ENCODE data around the gene RAB3GAP2.
A peak's percentile ranks its signal among the peaks of the same experiment; 100 is the strongest.
"Not testable (repeated sequence)": the region's sequence is repeated elsewhere in the genome, so short reads cannot be mapped to it uniquely, and the experiment has no call there.

RAB3GAP2 gene, protein sequence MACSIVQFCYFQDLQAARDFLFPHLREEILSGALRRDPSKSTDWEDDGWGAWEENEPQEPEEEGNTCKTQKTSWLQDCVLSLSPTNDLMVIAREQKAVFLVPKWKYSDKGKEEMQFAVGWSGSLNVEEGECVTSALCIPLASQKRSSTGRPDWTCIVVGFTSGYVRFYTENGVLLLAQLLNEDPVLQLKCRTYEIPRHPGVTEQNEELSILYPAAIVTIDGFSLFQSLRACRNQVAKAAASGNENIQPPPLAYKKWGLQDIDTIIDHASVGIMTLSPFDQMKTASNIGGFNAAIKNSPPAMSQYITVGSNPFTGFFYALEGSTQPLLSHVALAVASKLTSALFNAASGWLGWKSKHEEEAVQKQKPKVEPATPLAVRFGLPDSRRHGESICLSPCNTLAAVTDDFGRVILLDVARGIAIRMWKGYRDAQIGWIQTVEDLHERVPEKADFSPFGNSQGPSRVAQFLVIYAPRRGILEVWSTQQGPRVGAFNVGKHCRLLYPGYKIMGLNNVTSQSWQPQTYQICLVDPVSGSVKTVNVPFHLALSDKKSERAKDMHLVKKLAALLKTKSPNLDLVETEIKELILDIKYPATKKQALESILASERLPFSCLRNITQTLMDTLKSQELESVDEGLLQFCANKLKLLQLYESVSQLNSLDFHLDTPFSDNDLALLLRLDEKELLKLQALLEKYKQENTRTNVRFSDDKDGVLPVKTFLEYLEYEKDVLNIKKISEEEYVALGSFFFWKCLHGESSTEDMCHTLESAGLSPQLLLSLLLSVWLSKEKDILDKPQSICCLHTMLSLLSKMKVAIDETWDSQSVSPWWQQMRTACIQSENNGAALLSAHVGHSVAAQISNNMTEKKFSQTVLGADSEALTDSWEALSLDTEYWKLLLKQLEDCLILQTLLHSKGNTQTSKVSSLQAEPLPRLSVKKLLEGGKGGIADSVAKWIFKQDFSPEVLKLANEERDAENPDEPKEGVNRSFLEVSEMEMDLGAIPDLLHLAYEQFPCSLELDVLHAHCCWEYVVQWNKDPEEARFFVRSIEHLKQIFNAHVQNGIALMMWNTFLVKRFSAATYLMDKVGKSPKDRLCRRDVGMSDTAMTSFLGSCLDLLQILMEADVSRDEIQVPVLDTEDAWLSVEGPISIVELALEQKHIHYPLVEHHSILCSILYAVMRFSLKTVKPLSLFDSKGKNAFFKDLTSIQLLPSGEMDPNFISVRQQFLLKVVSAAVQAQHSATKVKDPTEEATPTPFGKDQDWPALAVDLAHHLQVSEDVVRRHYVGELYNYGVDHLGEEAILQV (N-terminal part only)

DNA sequence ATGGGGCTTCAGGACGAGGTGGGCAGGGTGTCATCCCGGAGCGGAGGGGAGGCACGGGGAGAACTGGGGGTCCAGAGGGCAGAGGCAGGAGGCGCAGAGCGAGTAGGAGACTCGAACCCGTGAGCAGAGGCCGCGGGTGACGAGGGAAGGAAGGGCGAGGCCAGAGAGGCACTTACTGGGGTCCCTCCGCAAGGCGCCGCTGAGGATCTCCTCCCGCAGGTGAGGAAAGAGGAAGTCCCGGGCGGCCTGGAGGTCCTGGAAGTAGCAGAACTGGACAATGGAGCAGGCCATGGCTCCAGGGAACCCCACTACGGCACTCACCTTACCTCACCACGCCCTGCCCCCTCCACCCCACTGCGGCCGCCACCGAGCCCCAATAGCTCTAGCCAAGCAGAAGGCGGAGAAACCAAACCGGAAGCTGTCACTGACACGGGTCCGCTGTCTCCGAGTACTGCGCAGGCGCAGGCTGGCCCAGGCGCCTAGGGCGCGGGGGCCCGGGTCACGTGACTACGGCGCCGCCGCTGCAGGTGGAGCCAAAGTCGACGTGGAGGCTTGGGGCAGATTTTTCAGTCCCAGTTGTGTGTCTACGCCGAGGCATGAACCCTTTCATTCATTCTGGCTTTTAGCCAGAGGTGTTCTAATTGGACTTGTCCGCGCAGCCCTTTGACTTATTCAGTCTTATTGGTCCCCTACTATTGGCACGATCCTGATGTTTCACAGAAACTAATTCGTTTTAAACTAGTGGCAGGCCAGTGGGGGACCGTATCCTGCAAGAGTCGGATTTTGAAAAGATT lies at the start of gene RAB3GAP2:
Gene RAB3GAP2 (minus strand): TSS at position 407 of the 794 bp plus-strand sequence. CDS start 116 bp downstream, at position 291.
- DNase-seq (ENCODE audit: low read depth in 2 of 2): peak; percentile 88 to 94

DNA sequence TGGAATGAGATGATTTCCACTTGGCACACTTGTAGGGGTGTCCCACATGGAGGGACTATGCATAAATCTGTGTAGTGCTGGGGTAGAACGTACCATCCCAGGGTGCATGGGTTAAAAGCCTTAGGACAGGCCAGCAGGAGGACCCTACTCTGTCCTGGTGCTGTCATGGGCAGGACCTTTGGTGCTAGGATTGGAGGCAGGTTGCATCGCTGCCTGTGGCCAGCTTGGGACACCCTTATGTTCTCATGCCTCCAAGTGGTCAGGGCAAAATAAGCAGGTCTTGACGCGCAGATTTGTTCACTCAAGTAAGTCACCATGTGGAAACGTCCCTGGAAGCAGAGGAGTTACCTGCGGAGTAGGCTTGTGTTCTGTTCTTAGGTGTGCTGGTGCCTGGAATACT lies 49.5 kb upstream of the RAB3GAP2 start:
- DNase-seq (ENCODE audit: low read depth in 2 of 2): no peak

DNA sequence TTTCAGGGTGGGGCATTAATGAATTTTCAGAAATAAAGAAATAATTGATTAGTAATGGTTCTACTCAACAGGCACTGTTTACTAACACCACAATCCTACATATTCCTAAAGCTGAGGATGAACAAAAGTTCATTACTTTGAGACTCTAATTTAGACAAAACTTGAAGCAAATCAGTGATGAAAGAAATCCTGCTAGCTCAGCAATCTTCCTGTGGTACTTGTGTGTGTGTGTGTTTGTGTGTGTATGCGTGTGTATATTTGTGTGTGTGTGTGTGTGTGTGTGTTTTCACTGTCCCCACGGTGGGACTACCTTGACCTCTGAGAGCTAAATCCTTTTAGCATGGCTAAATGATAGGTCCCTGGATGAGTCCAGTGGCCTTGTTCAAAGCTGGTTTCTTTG lies 48.5 kb upstream of the RAB3GAP2 start:
- DNase-seq (ENCODE audit: low read depth in 2 of 2): no peak

DNA sequence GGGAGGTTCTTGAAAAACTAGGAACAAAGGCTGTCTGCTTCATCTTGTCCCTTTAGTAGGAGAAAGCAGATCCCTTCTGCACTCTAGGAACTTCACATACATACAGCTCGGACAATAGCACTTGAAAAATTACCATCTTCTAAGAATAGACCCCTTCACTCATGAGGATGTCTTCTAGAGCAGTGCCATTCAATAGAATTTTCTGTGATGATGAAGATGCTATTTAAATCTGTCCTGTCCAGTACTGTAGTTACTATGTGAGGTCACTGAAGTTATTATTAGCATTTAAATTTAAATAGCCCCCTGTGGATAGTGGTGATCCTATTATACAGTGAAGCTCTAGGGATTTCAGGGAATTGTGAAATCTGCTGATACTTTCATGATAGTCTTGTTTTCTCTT lies 46.4 kb upstream of the RAB3GAP2 start:
- DNase-seq (ENCODE audit: low read depth in 2 of 2): no peak

DNA sequence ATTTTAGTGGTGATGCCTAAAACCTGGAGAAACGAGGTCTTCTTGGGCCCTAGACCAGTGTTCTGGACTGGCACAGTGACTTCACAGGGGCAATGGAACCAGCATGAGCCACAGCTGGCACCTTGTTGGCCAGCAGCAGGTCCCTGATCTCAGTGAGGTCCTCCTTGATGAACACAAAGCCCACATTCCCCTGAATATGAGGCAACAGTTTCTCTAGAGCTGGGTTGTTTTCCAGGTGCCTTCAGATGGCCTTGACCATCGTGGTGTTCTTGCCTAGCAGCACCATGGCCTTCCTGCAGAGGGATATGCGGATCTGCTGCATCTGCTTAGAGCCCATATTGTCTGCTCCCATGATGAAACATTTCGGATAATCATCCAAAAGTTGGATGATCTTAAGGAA lies 44.9 kb upstream of the RAB3GAP2 start:
- no peak for DNase-seq (ENCODE audit: low read depth in 2 of 2)

DNA sequence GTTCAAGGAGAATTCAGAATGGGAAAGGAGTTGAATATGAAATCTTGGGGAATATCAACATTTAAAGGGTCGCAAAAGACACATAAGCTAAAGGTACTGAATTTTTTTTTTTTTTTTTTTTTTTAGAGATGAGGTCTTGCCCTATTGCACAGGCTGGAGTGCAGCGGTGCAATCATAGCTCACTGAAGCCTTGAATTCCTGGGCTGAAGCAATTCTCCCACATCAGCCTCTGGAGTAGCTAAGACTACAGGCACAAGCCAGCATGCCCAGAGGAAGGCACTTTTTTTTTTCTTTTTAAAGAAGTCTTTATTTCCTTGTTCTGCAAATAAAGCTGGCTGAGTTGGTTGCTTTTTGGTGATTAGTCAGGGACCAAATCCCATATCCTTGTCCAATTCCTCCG lies 44.1 kb upstream of the RAB3GAP2 start:
- DNase-seq (ENCODE audit: low read depth in 2 of 2): no peak

DNA sequence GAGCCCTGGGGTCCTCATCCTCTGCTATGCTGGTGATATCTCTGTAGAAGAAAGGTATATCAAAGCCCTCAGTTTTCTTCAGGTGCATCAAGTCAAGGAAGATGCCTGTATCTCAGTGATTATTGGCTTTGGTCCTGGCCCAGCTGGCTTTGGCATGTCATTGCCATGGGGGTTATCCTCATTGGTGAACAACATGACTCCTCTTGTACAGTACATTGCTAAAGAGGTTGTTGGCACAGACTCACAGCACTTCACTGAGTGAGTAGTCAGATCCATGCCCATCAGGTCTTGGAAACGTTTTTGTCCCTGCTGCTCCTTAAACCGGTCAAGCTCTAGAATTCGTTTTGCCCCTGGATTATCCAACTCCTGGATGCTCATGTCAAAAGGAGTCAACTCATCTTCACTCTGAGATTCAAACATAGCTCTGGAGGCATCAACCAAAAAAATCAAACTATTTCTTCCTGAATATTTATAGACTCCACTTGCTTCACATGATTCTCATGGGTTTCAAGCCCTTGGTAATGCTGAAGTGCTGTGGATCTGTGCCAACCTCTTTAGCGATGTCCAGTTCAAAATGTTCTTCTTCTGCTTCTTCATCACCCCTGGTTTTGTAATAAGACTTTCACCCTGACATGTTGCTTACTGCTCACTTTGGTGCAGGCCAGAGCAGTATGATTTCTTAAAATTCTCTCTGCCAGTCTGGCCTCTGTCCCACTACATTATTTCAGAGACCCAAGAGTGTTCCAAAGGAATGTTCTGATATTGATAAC lies 43.0 kb upstream of the RAB3GAP2 start:
- no peak for DNase-seq (ENCODE audit: low read depth in 2 of 2)

DNA sequence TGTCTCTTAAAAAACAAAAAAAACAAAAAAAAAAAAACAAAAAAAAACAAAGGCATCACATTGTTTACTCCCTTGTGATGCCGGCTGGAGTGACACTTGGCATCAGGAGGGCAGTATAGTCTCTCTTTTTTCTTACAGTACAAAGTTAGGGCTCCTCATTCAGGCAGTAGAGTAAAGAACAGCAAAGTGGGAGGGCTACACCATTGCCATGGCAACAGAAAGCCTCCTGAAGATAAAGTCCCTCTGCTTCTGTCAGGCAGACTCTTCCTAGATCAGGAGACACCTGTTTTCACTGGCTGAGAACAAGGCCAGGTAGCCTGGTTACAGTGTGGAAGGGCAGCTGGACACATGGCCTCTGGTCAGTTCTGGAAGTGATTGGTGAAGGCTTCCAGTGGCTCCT lies 41.3 kb upstream of the RAB3GAP2 start:
- DNase-seq (ENCODE audit: low read depth in 2 of 2): no peak

DNA sequence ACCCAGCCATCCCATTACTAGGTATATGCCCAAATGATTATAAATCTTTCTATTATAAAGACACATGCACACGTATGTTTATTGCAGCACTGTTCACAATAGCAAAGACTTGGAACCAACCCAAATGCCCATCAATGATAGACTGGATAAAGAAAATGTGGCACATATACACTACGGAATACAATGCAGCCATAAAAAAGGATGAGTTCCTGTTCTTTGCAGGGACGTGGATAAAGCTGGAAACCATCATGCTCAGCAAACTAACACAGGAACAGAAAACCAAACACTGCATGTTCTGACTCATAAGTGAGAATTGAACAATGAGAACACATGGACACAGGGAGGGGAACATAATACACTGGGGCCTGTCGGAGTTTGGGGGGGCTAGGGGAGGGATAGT lies 37.9 kb upstream of the RAB3GAP2 start:
- DNase-seq (ENCODE audit: low read depth in 2 of 2): not testable (repeated sequence)

DNA sequence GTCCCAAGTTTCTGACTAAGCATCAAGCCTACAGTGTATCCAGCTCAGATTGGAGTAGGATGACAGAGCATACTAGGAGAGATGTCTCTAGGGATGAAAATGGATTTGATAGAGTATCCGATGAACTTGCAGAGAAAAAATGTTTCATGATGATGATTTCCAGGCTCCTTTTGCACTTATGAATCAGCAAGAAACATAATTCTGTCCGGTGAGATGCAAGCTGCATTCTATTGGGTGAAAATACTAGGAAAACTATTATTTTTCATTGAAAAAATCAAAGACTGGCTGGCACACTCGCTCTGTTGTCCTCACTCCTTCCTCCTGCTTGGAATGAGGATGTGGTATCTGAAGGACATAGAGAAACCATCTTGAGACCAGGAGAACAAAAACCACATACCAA lies 35.4 kb upstream of the RAB3GAP2 start:
- DNase-seq (ENCODE audit: low read depth in 2 of 2): no peak

DNA sequence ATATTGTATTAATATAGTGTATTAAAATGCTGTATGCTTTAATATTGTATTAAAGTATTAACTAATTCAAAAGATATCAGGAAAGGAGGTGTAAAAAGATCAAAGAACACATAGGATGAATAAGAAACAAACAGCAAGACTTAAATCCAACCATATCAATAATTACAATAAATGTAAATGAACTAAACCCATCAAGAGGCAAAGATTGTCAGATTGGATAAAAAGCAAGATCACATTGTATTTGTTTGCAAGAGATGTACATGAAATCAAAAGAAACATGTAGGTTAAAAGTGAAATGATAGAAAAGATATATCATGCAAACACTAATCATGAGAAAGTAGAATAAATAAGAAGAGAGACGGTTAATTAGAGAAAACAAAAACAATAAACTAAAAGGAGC lies 34.1 kb upstream of the RAB3GAP2 start:
- DNase-seq (ENCODE audit: low read depth in 2 of 2): no peak

DNA sequence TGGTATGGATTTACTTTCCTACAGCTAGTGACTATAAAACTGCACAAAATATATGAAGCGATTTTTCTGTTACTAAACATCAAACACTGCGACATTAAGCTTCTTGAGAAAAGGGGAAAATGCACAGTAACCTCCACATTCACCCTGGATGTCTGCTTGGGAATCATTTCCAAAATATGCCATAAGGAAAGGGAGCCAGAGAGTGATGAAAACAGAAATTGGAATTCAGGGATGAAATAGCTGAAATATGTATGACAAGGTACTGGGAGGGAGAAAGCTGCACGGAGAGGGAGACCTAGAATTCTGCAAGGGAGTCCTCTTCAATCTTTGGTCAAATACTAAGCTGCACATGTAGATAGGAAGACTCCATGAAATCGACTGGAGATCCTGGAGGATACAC lies 31.6 kb upstream of the RAB3GAP2 start:
- DNase-seq (ENCODE audit: low read depth in 2 of 2): no peak

DNA sequence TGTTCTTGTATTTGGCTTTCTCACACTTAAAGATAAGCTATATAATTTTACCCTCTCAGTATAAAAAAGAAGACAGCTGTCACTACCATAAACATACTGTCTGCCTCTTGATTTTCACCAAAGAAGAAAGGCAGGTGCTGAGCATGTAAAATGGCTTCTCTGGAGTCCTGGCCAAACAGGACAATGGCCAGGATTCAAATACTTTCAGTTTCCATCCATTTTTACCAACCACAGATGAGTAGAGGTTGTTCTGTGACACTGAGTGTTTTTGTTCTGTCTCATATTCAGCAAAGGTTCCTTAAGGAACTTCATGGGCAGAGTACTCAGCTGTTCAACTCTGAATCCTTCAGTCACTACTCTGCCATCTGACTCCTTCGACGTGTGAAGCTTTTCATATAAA lies 29.4 kb upstream of the RAB3GAP2 start:
- no peak for DNase-seq (ENCODE audit: low read depth in 2 of 2)

DNA sequence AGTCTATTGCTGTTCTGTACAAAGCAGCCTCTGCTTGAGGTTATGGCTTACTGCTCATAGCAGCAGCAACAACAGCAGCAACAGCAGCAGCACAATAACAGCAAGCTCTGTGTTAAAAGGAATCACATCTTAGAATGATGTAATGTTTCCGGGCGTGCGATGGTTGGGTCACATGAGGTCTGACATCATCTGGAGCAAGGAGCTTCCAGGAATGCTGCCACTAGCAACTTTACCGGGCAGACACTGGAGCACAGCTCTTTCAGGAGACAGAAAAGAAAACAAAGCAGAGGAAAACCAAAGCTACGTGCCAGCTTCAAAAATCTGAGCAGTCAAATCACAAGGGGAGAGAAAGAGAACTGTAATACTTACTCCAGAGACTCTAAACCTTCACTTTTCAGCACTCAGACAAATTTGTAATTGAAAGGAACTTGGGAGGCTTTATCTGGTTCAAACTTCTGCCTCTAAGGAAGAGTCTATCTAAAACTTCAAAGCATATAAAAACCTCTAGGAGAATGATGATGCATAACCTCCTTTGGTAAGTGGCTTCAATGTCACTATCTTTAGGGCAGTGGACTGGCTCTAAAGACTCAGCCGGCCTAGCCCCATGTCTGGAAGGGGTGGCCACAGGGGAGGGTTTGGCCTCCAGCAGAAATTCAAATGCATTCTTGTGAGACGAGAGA lies 28.3 kb upstream of the RAB3GAP2 start:
- DNase-seq (ENCODE audit: low read depth in 2 of 2): no peak

DNA sequence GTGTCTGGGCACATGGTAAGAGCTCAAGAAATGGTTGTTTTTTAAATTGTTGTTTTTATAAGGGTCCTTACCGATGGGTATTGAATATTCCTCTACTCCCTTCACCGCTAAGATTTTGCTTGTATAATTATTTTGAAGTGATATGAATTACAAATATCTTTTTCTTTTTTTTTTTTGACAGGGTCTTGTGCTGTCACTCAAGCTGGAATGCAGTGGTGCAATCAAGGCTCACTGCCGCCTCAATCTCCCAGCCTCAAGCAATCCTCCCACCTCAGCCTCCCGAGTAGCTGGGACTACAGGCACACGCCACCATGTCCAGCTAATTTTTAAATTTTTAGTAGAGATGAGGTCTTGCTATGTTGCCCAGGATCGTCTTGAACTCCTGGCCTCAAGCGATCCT lies 27.1 kb upstream of the RAB3GAP2 start:
- no peak for DNase-seq (ENCODE audit: low read depth in 2 of 2)

DNA sequence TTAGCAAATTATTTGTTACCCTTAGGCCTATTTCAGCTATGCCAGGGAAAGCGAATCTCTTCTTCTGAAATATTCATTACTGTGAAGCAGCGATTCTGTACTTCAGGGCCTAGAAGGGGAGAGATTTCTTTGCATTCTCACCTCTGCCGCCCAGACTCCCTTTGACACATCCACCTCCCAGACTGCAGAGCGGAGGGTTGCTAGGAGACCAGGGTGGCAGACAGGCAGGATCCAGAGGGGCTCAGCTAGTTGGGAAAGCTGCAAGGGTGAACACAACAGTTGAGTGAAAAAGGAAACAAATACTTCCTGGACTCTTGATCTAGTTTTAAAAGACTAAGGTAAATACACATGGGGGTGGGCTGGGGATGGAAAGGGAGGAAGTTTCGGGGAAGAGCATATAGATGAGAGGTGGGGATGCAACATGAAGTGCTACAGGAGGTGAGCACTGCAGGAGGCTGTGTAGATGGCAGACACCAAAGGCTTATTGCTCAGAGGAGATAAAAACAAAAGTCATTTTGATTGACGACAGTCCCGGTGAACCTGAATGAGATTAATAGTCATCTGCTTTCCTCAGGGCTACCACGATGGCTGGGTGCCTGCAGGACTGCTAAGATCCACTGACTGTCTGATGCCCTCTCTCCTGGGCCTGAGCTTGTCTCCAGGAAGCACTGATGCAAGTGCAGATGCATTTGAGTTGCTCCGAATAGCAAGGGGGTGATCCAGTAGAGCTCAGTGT lies 26.4 kb upstream of the RAB3GAP2 start:
- DNase-seq (ENCODE audit: low read depth in 2 of 2): no peak

DNA sequence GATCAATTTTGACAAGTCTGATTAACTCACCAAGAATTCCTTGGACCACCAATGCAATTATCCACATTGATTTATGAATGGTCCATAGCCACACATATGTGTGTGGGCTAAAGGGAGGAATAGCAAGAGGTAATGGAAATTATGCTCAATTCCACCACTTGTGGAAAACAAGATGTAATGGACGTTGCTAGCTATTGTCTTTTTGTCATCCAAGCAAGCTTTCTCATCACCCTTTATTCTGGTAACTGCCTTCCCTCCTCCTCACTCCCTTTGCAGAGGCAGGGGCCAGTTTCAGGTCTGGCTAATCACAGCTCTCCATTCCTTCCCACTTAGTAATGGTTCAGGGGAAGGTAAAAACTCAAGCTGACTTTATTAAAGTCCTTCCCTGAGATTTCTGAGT lies 24.7 kb upstream of the RAB3GAP2 start:
- DNase-seq (ENCODE audit: low read depth in 2 of 2): no peak

DNA sequence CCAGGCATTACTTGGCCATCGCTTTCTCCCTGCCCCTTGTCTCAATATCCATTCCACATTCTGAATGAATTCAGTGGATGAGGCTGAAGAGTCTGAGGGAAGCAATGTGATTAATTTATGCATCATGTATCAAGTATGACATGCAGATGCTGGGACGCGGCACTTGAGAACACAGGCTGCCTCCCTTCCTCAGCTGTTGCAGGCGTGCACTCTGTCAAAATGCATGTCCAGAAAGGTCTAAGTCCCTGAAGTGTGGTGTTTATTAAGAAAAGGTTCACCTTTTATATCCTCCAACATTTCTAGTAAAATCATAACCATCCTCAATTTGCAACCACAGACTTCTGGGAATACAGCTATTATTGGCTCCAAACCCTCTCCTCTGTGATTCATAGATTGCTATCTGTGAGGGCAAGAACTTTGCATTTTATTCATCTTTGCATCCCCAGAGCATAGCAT lies 22.6 kb upstream of the RAB3GAP2 start:
- no peak for DNase-seq (ENCODE audit: low read depth in 2 of 2)

DNA sequence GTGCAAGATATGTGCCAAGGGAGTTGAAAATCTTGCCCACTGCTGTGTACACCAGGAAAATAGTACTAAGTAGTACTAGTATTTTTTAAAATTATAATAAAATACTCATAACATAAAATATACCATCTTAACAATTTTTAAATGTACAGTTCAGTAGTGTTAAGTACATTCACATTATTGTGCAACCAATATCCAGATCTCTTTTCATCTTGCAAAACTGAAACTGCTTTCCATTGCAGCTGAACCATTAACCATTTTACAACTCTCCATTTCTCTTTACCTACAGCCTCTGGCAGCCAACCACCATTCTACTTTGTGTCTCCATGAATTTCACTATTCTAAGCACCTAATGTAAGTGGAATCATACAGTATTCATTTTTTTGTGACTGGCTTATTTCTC lies 19.3 kb upstream of the RAB3GAP2 start:
- DNase-seq (ENCODE audit: low read depth in 2 of 2): no peak
